ENCODE results near the gene THSD8.

Gene THSD8

DNA sequence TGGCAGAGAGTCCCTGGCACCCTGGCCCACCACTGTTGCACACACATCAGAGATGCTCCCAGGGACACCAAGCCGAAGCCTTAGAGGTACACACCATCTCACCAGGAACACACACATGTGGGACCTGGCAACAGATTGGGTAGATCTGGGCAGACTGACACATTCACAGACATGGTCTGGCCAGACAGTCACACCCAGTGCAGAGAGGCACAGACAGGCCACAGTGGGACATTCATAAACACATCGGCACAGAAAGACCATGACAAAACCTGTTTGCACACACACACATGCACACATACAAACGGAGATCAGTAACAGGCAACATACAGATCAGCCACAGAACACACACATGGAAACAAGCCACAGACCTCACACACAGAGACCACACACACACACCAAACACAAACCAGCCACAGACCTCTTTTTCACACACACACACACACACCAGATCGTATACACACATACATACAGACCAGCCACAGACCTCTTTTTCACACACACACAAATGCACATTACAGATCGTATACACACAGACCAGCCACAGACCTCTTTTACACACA lies 16.9 kb upstream of the THSD8 start:
- H3K4me3 ChIP-seq (ENCODE audit: control insufficient read depth, low read depth, low read length), result no peak overlapping the region

DNA sequence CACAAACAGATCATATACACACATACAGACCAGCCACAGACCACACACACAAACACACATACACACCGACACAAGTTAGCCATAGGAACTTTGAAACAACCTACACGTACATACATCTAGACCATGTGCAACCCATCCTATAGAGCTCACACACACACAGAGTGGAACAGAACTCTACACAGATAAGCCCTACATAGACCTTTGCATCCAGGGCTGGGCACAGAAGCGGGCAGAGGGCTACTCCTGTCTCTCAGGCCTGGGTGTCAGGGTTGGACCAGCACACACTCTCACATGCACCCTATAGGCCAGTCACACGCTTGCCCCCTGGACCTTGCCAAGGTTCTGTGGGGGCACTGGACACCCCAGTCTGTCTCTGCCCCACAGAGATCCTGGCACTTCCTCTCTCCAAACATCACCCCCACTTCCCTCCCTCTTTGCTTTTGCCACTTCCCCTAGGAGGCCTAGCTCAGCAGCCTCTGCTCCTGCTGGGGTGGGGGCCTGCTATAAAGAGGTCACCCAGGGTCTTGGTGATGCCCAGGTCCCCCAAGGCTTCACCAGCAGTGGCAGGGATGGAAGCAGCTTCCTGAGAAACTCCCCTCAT lies 16.3 kb upstream of the THSD8 start:
- no peak overlapping the region for H3K4me3 ChIP-seq (ENCODE audit: control insufficient read depth, low read depth, low read length)
- TF ChIP-seq, protein P1, sequence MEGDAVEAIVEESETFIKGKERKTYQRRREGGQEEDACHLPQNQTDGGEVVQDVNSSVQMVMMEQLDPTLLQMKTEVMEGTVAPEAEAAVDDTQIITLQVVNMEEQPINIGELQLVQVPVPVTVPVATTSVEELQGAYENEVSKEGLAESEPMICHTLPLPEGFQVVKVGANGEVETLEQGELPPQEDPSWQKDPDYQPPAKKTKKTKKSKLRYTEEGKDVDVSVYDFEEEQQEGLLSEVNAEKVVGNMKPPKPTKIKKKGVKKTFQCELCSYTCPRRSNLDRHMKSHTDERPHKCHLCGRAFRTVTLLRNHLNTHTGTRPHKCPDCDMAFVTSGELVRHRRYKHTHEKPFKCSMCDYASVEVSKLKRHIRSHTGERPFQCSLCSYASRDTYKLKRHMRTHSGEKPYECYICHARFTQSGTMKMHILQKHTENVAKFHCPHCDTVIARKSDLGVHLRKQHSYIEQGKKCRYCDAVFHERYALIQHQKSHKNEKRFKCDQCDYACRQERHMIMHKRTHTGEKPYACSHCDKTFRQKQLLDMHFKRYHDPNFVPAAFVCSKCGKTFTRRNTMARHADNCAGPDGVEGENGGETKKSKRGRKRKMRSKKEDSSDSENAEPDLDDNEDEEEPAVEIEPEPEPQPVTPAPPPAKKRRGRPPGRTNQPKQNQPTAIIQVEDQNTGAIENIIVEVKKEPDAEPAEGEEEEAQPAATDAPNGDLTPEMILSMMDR (conservative IDR thresholded peaks at IDR 0.05; ENCODE audit: control insufficient read depth, insufficient read depth, low read depth, low read length), result no peak
- DNase-seq (ENCODE audit: low read depth), result no peak

More for the DNA sequence above, 16.9 kb upstream of the THSD8 start:
- no peak for DNase-seq (ENCODE audit: low read depth)
- TF ChIP-seq, protein P1 (conservative IDR thresholded peaks at IDR 0.05; ENCODE audit: control insufficient read depth, insufficient read depth, low read depth, low read length), result no peak

DNA sequence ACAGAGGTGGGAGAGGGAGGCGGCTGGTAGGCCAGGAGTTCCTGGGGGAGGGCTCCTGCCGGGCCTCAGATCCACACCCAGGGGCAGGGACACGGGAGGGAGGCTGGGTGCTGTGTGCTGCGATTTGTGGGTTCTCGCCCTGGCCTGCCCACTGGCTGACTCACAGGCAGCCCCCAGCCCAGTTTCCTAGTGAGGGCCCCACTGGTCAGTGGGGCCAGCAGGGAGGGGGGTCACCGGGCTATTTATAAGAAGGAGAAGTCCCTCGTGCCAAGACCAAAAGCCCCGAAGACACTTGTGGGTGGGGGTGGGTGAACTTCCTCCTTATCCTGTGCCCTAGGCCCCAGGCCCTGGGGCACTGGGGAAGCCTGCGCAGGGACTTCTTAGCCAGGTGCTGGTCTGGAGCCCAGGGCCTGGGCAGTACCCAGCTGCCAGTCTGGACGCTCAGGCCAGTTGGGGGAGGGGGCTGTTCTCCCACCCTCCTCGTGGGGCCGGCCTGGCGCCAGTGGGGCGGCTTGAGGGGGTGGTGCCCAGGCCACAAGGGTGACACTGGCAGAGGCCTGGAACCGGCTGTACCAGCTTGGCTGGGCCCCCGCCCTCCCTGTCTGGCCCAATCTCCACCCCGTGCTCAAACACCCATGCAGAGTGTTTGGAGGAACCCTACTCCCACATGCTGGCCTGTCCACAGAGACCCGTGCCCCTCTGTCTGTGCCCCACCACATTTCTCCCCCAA lies 15.6 kb upstream of the THSD8 start:
- no peak for DNase-seq (ENCODE audit: low read depth)
- H3K4me3 ChIP-seq (ENCODE audit: control insufficient read depth, low read depth, low read length), result no peak overlapping the region
- TF ChIP-seq, protein P1 (conservative IDR thresholded peaks at IDR 0.05; ENCODE audit: control insufficient read depth, insufficient read depth, low read depth, low read length), result no peak

DNA sequence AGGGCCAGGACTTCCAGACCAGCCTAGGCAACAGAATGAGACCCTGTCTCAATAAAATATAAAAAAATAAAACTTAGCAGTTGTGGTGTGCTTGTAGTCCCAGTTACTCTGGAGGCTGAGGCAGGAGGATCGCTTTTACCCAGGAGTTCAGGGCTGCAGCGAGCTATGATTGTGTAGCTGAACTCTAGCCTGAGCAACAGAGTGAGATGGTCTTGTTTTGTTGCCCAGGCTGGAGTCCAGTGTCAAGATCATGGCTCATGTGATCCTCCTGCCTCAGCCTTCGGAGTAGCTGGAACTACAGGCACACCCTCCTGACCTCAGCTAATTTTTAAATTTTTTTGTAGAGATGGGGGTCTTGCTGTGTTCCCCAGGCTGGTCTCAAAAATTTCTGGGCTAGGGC lies 14.9 kb upstream of the THSD8 start:
- no peak overlapping the region for H3K4me3 ChIP-seq (ENCODE audit: control insufficient read depth, low read depth, low read length)
- TF ChIP-seq, protein P1 (conservative IDR thresholded peaks at IDR 0.05; ENCODE audit: control insufficient read depth, insufficient read depth, low read depth, low read length), result no peak
- no peak for DNase-seq (ENCODE audit: low read depth)

DNA sequence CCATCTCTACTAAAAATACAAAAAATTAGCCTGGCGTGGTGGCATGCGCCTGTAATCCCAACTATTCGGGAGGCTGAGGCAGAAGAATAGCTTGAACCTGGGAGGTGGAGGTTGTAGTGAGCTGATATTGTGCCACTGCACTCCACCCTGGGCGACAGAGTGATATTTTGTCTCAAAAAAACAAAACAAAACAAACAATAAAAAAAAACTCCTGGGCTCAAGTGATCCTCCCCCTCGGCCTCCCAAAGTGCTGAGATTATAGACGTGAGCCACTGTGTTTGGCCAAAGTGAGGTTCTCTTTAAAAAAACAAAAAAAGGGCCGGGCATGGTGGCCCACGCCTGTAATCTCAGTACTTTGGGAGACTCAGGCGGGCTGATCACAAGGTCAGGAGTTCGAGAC lies 14.4 kb upstream of the THSD8 start:
- DNase-seq (ENCODE audit: low read depth), result no peak
- TF ChIP-seq, protein P1 (conservative IDR thresholded peaks at IDR 0.05; ENCODE audit: control insufficient read depth, insufficient read depth, low read depth, low read length), result no peak
- H3K4me3 ChIP-seq (ENCODE audit: control insufficient read depth, low read depth, low read length), result no peak overlapping the region

DNA sequence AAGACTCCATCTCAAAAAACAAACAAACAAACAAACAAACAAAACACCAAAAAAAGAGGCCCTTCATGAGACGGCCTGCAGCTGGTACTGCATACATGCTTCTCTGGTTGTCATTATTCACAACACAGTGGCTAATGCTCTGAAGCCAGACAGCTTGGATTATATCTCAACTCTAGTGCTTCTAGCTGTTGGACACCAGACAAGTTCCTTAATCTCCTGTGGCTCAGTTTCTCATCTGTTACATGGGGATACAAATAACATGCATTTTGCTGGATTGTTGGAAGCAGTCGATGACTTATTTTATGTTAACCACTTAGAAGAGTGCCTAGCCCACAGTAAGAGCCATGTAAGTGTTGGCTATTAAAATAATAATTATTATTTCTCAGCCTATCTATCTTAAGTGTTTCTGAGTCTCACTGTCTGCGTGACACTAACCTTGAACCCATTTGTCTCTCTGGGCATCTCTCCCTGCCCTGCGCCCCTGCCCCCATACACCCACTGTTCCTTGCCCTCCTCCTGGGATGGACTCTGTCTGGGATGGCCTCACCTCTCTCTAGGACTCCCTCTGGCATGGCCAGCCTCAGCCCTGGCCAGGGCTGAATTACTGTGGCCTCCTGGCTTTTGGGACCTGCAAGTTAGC lies 13.7 kb upstream of the THSD8 start:
- no peak for DNase-seq (ENCODE audit: low read depth)
- no peak overlapping the region for H3K4me3 ChIP-seq (ENCODE audit: control insufficient read depth, low read depth, low read length)
- TF ChIP-seq, protein P1 (conservative IDR thresholded peaks at IDR 0.05; ENCODE audit: control insufficient read depth, insufficient read depth, low read depth, low read length), result no peak
